ENCODE measurements around the gene VAV3. TPM values are rescaled to one million over a fixed set of nuclear protein-coding genes. Genes with fewer than 3 reads are reported as not detected.

Gene VAV3
- polyA plus RNA-seq, 1 experiment, result not detected

DNA sequence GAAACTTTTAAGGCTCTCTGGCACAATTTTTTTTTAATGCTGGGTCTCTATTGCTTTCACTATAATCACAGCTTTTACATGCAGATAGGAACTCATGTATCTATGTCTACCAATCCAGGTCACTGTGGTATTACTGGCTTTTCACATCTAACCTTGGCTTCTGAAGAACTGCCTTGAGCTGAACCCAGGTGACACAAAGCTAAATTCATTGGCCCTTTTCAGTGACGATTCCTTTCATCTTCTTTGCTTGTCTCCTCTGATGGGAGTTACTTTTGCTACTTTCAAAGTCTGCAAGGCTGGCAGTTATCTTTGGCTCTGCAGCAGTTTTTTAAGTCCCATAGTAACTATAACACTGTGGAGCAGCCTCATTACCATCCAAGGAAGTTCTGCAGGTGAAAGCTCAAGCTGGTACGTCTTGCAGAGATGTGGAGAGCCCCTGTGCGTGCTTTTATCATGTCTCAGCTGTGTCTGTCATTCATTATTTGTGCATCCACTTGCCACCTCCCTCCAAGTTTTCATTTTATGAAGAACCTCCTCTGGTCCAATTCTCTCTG is 364.3 kb downstream of the VAV3 start:
- Histone ChIP-seq H3K4me3 (ENCODE audit: low read depth, low read length) (no peak overlapping the region), H3K36me3 (ENCODE audit: control insufficient read depth, insufficient read depth, low read length) (no peaks in the 10 kb centered on the region), H3K27me3 (ENCODE audit: control insufficient read depth, insufficient read depth, low read length) (no peaks in the 10 kb centered on the region)
- POLR2A ChIA-PET, result no interaction called here
- TF ChIP-seq, protein P1, sequence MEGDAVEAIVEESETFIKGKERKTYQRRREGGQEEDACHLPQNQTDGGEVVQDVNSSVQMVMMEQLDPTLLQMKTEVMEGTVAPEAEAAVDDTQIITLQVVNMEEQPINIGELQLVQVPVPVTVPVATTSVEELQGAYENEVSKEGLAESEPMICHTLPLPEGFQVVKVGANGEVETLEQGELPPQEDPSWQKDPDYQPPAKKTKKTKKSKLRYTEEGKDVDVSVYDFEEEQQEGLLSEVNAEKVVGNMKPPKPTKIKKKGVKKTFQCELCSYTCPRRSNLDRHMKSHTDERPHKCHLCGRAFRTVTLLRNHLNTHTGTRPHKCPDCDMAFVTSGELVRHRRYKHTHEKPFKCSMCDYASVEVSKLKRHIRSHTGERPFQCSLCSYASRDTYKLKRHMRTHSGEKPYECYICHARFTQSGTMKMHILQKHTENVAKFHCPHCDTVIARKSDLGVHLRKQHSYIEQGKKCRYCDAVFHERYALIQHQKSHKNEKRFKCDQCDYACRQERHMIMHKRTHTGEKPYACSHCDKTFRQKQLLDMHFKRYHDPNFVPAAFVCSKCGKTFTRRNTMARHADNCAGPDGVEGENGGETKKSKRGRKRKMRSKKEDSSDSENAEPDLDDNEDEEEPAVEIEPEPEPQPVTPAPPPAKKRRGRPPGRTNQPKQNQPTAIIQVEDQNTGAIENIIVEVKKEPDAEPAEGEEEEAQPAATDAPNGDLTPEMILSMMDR (IDR thresholded peaks at IDR 0.05; ENCODE audit: insufficient read depth, low read depth, low read length), result no peak
- CTCF ChIA-PET, result interaction anchor here (0.7 to 1.4 kb wide), 2 partner anchors 9 to 1267 kb away, joined by 3 to 4 read pairs; no protein-coding TSS in a partner anchor
- no peak for DNase-seq (ENCODE audit: low read depth)

DNA sequence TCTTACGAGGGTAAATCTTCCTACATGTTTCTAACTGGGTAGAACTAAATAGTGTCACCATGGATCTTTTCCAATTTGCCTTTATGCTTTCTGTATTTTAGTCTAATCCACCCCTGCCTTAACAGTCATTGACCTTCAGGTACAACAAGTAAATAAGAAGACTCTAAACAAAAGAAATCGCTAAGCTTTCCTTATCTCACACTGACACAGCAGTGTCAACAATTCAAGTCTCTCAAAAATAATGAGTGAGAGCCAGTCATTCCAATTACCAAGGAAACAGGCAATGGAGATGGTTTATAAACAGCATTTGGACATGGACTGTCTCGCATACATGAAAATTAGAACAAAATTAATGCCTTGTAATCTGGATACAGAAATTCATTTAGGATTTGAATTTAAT is 365.8 kb downstream of the VAV3 start:
- Histone ChIP-seq H3K27me3 (ENCODE audit: control insufficient read depth, insufficient read depth, low read length) (no peaks in the 10 kb centered on the region), H3K36me3 (ENCODE audit: control insufficient read depth, insufficient read depth, low read length) (no peaks in the 10 kb centered on the region), H3K4me3 (ENCODE audit: low read depth, low read length) (no peak overlapping the region)
- CTCF ChIA-PET, result interaction anchor here (1.4 kb wide), 1 partner anchor 10 kb away, joined by 4 read pairs; no protein-coding TSS in a partner anchor
- TF ChIP-seq, protein P1 (IDR thresholded peaks at IDR 0.05; ENCODE audit: insufficient read depth, low read depth, low read length), result no peak
- POLR2A ChIA-PET, result no interaction called here
- DNase-seq (ENCODE audit: low read depth), result no peak

DNA sequence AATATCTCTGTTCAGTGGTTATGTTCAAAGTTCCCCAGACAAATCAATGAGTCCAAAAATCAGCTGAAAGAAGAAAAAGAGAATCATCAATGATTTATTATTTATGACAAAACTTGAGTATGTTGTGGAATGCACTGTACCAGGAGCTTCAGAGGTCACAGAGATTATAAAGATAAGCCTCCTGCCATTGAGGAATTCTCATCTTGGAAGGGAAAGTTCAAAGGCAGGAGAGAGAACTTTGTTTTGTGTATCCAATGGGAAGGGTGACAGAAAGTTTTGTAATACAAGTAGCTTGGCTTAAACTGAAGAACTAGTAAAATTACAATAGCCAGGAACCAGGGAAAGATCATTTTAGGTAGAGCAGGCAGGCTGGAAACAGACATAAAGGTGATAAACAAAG is 367.7 kb downstream of the VAV3 start:
- CTCF ChIA-PET, result no interaction called here
- DNase-seq (ENCODE audit: low read depth), result no peak
- POLR2A ChIA-PET, result no interaction called here
- Histone ChIP-seq H3K36me3 (ENCODE audit: control insufficient read depth, insufficient read depth, low read length) (no peaks in the 10 kb centered on the region), H3K27me3 (ENCODE audit: control insufficient read depth, insufficient read depth, low read length) (no peaks in the 10 kb centered on the region), H3K4me3 (ENCODE audit: low read depth, low read length) (no peak overlapping the region)
- TF ChIP-seq, protein P1 (IDR thresholded peaks at IDR 0.05; ENCODE audit: insufficient read depth, low read depth, low read length), result no peak

DNA sequence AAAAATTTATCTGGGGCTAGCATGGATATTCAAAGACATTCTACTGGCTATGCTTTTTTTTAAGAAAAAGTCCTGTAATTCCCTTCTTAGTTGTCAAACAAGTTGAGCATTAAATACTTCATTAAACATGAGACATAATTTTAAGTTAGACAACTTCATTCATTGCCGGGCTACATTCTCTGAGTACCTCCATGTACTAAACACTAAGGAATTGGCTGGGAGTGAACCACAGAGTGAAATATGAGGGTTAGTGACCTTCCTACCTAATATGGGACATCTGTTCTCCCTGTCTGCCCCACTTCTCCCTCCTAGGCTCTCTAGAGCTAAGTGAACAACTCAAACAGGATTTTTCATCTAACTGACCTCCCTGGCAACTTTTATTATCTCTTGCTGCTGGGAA is 370.4 kb downstream of the VAV3 start:
- Histone ChIP-seq H3K4me3 (ENCODE audit: low read depth, low read length) (no peak overlapping the region), H3K36me3 (ENCODE audit: control insufficient read depth, insufficient read depth, low read length) (no peaks in the 10 kb centered on the region), H3K27me3 (ENCODE audit: control insufficient read depth, insufficient read depth, low read length) (no peaks in the 10 kb centered on the region)
- no peak for DNase-seq (ENCODE audit: low read depth)
- ChIA-PET POLR2A (no interaction called here), CTCF (no interaction called here)
- TF ChIP-seq, protein P1 (IDR thresholded peaks at IDR 0.05; ENCODE audit: insufficient read depth, low read depth, low read length), result no peak

DNA sequence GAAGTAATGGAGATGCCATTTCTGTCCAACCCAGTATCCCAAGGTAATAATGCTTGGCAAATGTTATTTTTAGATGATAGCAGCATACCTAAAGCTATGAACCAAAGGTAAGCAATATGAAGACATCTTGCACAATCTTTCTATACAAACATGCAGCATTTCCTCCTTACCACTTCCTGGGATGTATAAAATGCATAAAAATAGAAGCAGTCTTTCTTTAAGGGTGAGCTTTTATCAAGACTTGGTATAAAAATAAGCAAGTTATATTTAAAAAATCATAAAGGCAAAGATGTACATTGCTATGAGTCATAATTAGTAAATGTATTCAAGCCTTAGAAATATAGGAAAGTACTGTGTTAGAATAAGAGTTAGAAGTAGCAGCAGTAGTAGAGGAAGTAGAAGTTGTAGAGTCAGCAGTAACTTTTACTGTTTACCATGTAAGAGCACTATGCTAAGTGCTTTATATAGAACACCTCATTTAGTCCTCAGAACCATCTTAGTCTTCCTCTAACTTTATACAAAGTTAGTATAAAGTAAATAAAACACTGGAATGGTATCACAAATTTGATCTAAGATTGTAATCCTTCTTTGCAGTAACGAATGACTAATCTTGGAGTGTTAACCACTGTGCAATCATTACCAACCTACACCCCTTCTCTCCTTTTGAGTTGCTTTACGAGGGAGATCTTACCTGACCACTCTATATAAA is 371.3 kb downstream of the VAV3 start:
- TF ChIP-seq, protein P1 (IDR thresholded peaks at IDR 0.05; ENCODE audit: insufficient read depth, low read depth, low read length), result no peak
- H3K36me3 ChIP-seq (ENCODE audit: control insufficient read depth, insufficient read depth, low read length), result no peaks in the 10 kb centered on the region
- H3K27me3 ChIP-seq (ENCODE audit: control insufficient read depth, insufficient read depth, low read length), result no peaks in the 10 kb centered on the region
- ChIA-PET POLR2A (interaction anchor here (0.6 kb wide), 1 partner anchor 488 kb away, joined by 3 read pairs; no protein-coding TSS in a partner anchor), CTCF (no interaction called here)
- DNase-seq (ENCODE audit: low read depth), result no peak
- no peak overlapping the region for H3K4me3 ChIP-seq (ENCODE audit: low read depth, low read length)

Data from BJ (cell line).